Neural progenitor cell (in vitro differentiated cells): Measurements from ENCODE around the gene GRIFIN. TPM values are rescaled to one million over a fixed set of nuclear protein-coding genes. Genes with fewer than 3 reads are reported as not detected.

Experiments
- DNase-seq: peaks from one replicate; pipeline ENCODE4 v3.0.0-alpha.2; 2016; ENCODE audit warnings: low spot score
- H2AFZ ChIP-seq: fragments of 200-600 bp; sonication (generic); replicated peaks from 2 replicates; pipeline ENCODE4 v1.6.1; 2016; ENCODE audit warnings: antibody characterized with exemption
- H3F3A ChIP-seq: fragments of 200-600 bp; sonication (generic); 2 replicates; pipeline ENCODE4 v1.6.1; 2016; ENCODE audit warnings: antibody characterized with exemption, low read depth
- H3K27ac ChIP-seq: fragments of 200-600 bp; sonication (generic); 2 replicates; pipeline ENCODE4 v1.5.1; 2016; ENCODE audit warnings: mild to moderate bottlenecking
- H3K27me3 ChIP-seq: fragments of 200-600 bp; sonication (generic); 2 replicates; pipeline ENCODE4 v1.6.1; 2016; ENCODE audit warnings: mild to moderate bottlenecking, moderate library complexity
- H3K36me3 ChIP-seq: fragments of 200-600 bp; sonication (generic); 2 replicates; pipeline ENCODE4 v1.5.1; 2016
- H3K4me1 ChIP-seq: fragments of 200-600 bp; sonication (generic); 2 replicates; pipeline ENCODE4 v1.6.1; 2016; ENCODE audit warnings: mixed run types
- H3K4me2 ChIP-seq: fragments of 200-600 bp; sonication (generic); 2 replicates; pipeline ENCODE4 v1.6.1; 2016
- H3K4me3 ChIP-seq: fragments of 200-600 bp; sonication (generic); 2 replicates; pipeline ENCODE4 v1.5.1; 2016
- H3K79me2 ChIP-seq: fragments of 200-600 bp; sonication (generic); 2 replicates; pipeline ENCODE4 v1.6.1; 2016; ENCODE audit warnings: low read depth
- H3K9ac ChIP-seq: fragments of 200-600 bp; sonication (generic); 2 replicates; pipeline ENCODE4 v1.6.1; 2016
- H3K9me3 ChIP-seq: fragments of 200-600 bp; sonication (generic); 2 replicates; pipeline ENCODE4 v1.5.1; 2016; ENCODE audit warnings: low read depth
- H4K20me1 ChIP-seq: fragments of 200-600 bp; sonication (generic); 2 replicates; pipeline ENCODE4 v1.6.1; 2016; ENCODE audit warnings: low read depth
- H3K27ac Mint-ChIP-seq: 3 replicates; pipeline ENCODE4 v1.8.0; 2021; ENCODE audit warnings: mixed read lengths
- H3K27me3 Mint-ChIP-seq: 2 replicates; pipeline ENCODE4 v1.8.0; 2022; ENCODE audit warnings: low read depth, mild to moderate bottlenecking, inconsistent platforms, moderate library complexity, mixed read lengths; ENCODE audit not compliant: insufficient read depth
- H3K36me3 Mint-ChIP-seq: 3 replicates; pipeline ENCODE4 v1.8.0; 2021; ENCODE audit warnings: mixed read lengths
- H3K4me1 Mint-ChIP-seq: 3 replicates; pipeline ENCODE4 v1.8.0; 2021; ENCODE audit warnings: mixed read lengths
- H3K4me3 Mint-ChIP-seq: 3 replicates; pipeline ENCODE4 v1.8.0; 2021; ENCODE audit warnings: mild to moderate bottlenecking, moderate library complexity, mixed read lengths
- H3K9me3 Mint-ChIP-seq: 3 replicates; pipeline ENCODE4 v1.8.0; 2020; ENCODE audit warnings: mixed read lengths
- CTCF ChIP-seq: fragments of 200-600 bp; sonication (generic); IDR thresholded peaks from 2 replicates; pipeline ENCODE4 v1.5.1; 2017; ENCODE audit warnings: antibody characterized with exemption, mild to moderate bottlenecking
- EZH2 ChIP-seq: fragments of 200-600 bp; sonication (generic); IDR thresholded peaks from 2 replicates; pipeline ENCODE4 v1.6.1; 2017; ENCODE audit warnings: antibody characterized with exemption, mild to moderate bottlenecking, moderate library complexity
- EZH2phosphoT487 ChIP-seq: fragments of 200-600 bp; sonication (generic); IDR thresholded peaks from 2 replicates; pipeline ENCODE4 v1.6.1; 2017; ENCODE audit warnings: antibody characterized with exemption
- total RNA-seq: library from RNA; depleted of rRNA; stranded (reverse); fragments of >200 nt; gene quantifications from 2 replicates; pipeline ENCODE4 v1.2.3, GENCODE V29; 2015; ENCODE audit warnings: low replicate concordance

The GRIFIN gene
- total RNA-seq, 1 donor from 2014 or later: not detected

DNA sequence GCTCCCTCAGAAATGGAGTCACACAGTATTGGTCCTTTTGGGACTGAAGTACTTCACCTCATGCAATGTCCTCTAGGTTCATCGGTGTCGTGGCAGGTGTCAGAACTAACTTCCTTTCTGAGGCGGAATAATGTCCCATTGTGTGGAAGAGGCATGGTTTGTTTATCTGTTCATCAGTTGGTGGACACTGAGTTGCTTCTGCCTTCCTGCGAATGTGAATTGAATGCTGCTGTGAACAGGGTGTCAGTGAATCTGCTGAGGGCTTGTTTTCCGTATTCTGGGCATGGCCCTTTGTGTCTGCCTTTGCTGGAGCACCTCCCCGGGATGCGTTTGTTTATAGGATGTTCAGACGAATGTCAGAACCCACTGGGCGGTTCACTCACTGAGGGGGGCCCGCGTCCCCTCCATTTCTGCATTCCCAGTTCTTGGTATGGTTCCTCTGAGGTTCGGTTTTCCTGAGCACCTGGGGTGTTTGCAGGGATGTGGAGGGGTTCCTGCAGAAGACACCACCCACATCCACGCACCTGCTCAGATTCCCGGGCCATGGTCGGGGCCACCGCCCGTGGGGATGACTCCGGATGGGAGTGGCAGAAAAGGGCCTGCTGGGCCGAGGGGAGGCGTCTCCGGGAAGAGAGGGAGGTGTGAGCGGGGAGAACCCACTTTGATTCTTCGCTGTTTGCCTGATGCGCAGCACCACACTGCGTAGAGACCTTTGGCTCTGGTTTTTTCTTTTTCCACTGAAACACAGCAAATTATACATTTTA lies 39.7 kb downstream of the GRIFIN start:
- Histone ChIP-seq H3K9ac (no peak overlapping the region), H3F3A (no peaks in the 10 kb centered on the region), H3K27ac (no peak overlapping the region), H4K20me1 (no peaks in the 10 kb centered on the region), H3K9me3 (no peaks in the 10 kb centered on the region), H3K4me3 (no peak overlapping the region), H3K79me2 (no peaks in the 10 kb centered on the region), H3K36me3 (no peaks in the 10 kb centered on the region), H3K4me1 (no peaks in the 10 kb centered on the region), H3K4me2 (no peak overlapping the region), H2AFZ (no peak overlapping the region), H3K27me3 (no peaks in the 10 kb centered on the region)
- Mint-ChIP-seq H3K27ac (peak overlapping the region; percentile 84), H3K36me3 (peaks cover 30% of the 10 kb centered on the region), H3K27me3 (peaks cover 2% of the 10 kb centered on the region), H3K4me1 (peaks cover 16% of the 10 kb centered on the region), H3K4me3 (no peak overlapping the region), H3K9me3 (peaks cover 4% of the 10 kb centered on the region)
- DNase-seq: no peak
- TF ChIP-seq CTCF: no peak
- no peak for TF ChIP-seq EZH2phosphoT487
- TF ChIP-seq EZH2: no peak

GRCh38 chr7:2435146-2435545 lies 41.1 kb downstream of the GRIFIN start:
- Histone ChIP-seq H4K20me1 (no peaks in the 10 kb centered on the region), H3K79me2 (no peaks in the 10 kb centered on the region), H3K9me3 (no peaks in the 10 kb centered on the region), H3K27ac (no peak overlapping the region), H3K9ac (no peak overlapping the region), H3K36me3 (no peaks in the 10 kb centered on the region), H3K4me1 (no peaks in the 10 kb centered on the region), H3K27me3 (no peaks in the 10 kb centered on the region), H3F3A (no peaks in the 10 kb centered on the region), H2AFZ (no peak overlapping the region), H3K4me3 (no peak overlapping the region), H3K4me2 (no peak overlapping the region)
- Mint-ChIP-seq H3K4me3 (no peak overlapping the region), H3K27me3 (no peaks in the 10 kb centered on the region), H3K9me3 (peaks cover 10% of the 10 kb centered on the region), H3K27ac (peak overlapping the region; percentile 29), H3K36me3 (peaks cover 32% of the 10 kb centered on the region), H3K4me1 (peaks cover 7% of the 10 kb centered on the region)
- TF ChIP-seq CTCF (no peak), EZH2 (no peak), EZH2phosphoT487 (no peak)
- DNase-seq: no peak

GRCh38 chr7:2433713-2434550 lies 42.3 kb downstream of the GRIFIN start:
- Histone ChIP-seq H3K4me3 (no peak overlapping the region), H4K20me1 (no peaks in the 10 kb centered on the region), H3K79me2 (no peaks in the 10 kb centered on the region), H3K4me2 (no peak overlapping the region), H3K9ac (no peak overlapping the region), H3K9me3 (no peaks in the 10 kb centered on the region), H2AFZ (no peak overlapping the region), H3K36me3 (no peaks in the 10 kb centered on the region), H3K4me1 (no peaks in the 10 kb centered on the region), H3K27me3 (no peaks in the 10 kb centered on the region), H3K27ac (no peak overlapping the region), H3F3A (no peaks in the 10 kb centered on the region)
- Mint-ChIP-seq H3K4me3 (no peak overlapping the region), H3K36me3 (peaks cover 37% of the 10 kb centered on the region), H3K9me3 (peaks cover 10% of the 10 kb centered on the region), H3K27ac (no peak overlapping the region), H3K27me3 (peaks cover 2% of the 10 kb centered on the region), H3K4me1 (peaks cover 2% of the 10 kb centered on the region)
- no peak for DNase-seq
- no peak for TF ChIP-seq EZH2
